Mucosa of stomach (tissue), 1 donor: ENCODE results near the gene UTP14A.

ENCODE experiments used
- H3K27me3 ChIP-seq: one replicate; pipeline ENCODE4 v1.7.0; 2013; ENCODE audit warnings: mild to moderate bottlenecking, low read length; ENCODE audit not compliant: control insufficient read depth, insufficient read depth
- H3K36me3 ChIP-seq: one replicate; pipeline ENCODE4 v1.7.0; 2013; ENCODE audit warnings: low read length; ENCODE audit not compliant: control insufficient read depth, insufficient read depth
- H3K4me1 ChIP-seq: one replicate; pipeline ENCODE4 v1.7.0; 2013; ENCODE audit warnings: mild to moderate bottlenecking, low read length; ENCODE audit not compliant: control insufficient read depth, insufficient read depth
- H3K4me3 ChIP-seq: one replicate; pipeline ENCODE4 v1.7.0; 2013; ENCODE audit warnings: low read length
- H3K9ac ChIP-seq: one replicate; pipeline ENCODE4 v1.7.0; 2013; ENCODE audit warnings: mild to moderate bottlenecking, low read length, moderate library complexity
- H3K9me3 ChIP-seq: one replicate; pipeline ENCODE4 v1.7.0; 2013; ENCODE audit warnings: mild to moderate bottlenecking, low read length, moderate library complexity; ENCODE audit not compliant: control insufficient read depth
- donor health status: Pancreatic carcinoma.

The UTP14A gene

GRCh38 chrX:129955682-129956081 is 49.7 kb downstream of the UTP14A start:
- H3K9ac ChIP-seq: no peak overlapping the region
- no peaks in the 10 kb centered on the region for H3K9me3 ChIP-seq
- peaks cover 8% of the 10 kb centered on the region for H3K4me1 ChIP-seq
- peaks cover 10% of the 10 kb centered on the region for H3K27me3 ChIP-seq
- no peaks in the 10 kb centered on the region for H3K36me3 ChIP-seq
- no peak overlapping the region for H3K4me3 ChIP-seq

GRCh38 chrX:129956145-129956544 is 50.2 kb downstream of the UTP14A start:
- no peak overlapping the region for H3K4me3 ChIP-seq
- H3K9me3 ChIP-seq: no peaks in the 10 kb centered on the region
- peaks cover 10% of the 10 kb centered on the region for H3K27me3 ChIP-seq
- H3K9ac ChIP-seq: no peak overlapping the region
- H3K36me3 ChIP-seq: no peaks in the 10 kb centered on the region
- peaks cover 8% of the 10 kb centered on the region for H3K4me1 ChIP-seq

GRCh38 chrX:129956765-129957164 is 50.8 kb downstream of the UTP14A start:
- H3K9ac ChIP-seq: no peak overlapping the region
- no peaks in the 10 kb centered on the region for H3K36me3 ChIP-seq
- H3K4me3 ChIP-seq: no peak overlapping the region
- peaks cover 10% of the 10 kb centered on the region for H3K27me3 ChIP-seq
- H3K4me1 ChIP-seq: peaks cover 11% of the 10 kb centered on the region
- H3K9me3 ChIP-seq: no peaks in the 10 kb centered on the region

GRCh38 chrX:129957241-129958082 is 51.5 kb downstream of the UTP14A start:
- H3K4me3 ChIP-seq: peak overlapping the region; percentile 25
- peaks cover 6% of the 10 kb centered on the region for H3K27me3 ChIP-seq
- no peaks in the 10 kb centered on the region for H3K9me3 ChIP-seq
- peaks cover 10% of the 10 kb centered on the region for H3K4me1 ChIP-seq
- H3K36me3 ChIP-seq: no peaks in the 10 kb centered on the region
- H3K9ac ChIP-seq: peak overlapping the region; percentile 59

GRCh38 chrX:129958083-129958465 is 52.1 kb downstream of the UTP14A start:
- H3K4me3 ChIP-seq: no peak overlapping the region
- no peaks in the 10 kb centered on the region for H3K9me3 ChIP-seq
- no peak overlapping the region for H3K9ac ChIP-seq
- H3K4me1 ChIP-seq: peaks cover 10% of the 10 kb centered on the region
- H3K27me3 ChIP-seq: peaks cover 3% of the 10 kb centered on the region
- no peaks in the 10 kb centered on the region for H3K36me3 ChIP-seq

- Histone ChIP-seq H3K36me3 (no peaks in the 10 kb centered on the region), H3K4me3 (no peak overlapping the region), H3K9ac (no peak overlapping the region), H3K27me3 (no peaks in the 10 kb centered on the region), H3K9me3 (no peaks in the 10 kb centered on the region), H3K4me1 (peaks cover 10% of the 10 kb centered on the region)
These were observed 53.0 kb downstream of the UTP14A start for GRCh38 chrX:129958814-129959492.

GRCh38 chrX:129959493-129959832 is 53.5 kb downstream of the UTP14A start:
- no peaks in the 10 kb centered on the region for H3K27me3 ChIP-seq
- H3K36me3 ChIP-seq: no peaks in the 10 kb centered on the region
- H3K9me3 ChIP-seq: no peaks in the 10 kb centered on the region
- no peak overlapping the region for H3K4me3 ChIP-seq
- H3K4me1 ChIP-seq: peaks cover 10% of the 10 kb centered on the region
- H3K9ac ChIP-seq: no peak overlapping the region

GRCh38 chrX:129961180-129962083 is 55.5 kb downstream of the UTP14A start:
- peak overlapping the region; percentile 66 for H3K9ac ChIP-seq
- no peaks in the 10 kb centered on the region for H3K9me3 ChIP-seq
- no peak overlapping the region for H3K4me3 ChIP-seq
- H3K36me3 ChIP-seq: no peaks in the 10 kb centered on the region
- no peaks in the 10 kb centered on the region for H3K27me3 ChIP-seq
- H3K4me1 ChIP-seq: peaks cover 10% of the 10 kb centered on the region

GRCh38 chrX:129963729-129964128 is 57.8 kb downstream of the UTP14A start:
- H3K9me3 ChIP-seq: no peaks in the 10 kb centered on the region
- H3K4me1 ChIP-seq: peaks cover 5% of the 10 kb centered on the region
- H3K27me3 ChIP-seq: no peaks in the 10 kb centered on the region

GRCh38 chrX:129965166-129965565 is 59.2 kb downstream of the UTP14A start:
- Histone ChIP-seq H3K9me3 (no peaks in the 10 kb centered on the region), H3K36me3 (no peaks in the 10 kb centered on the region), H3K9ac (no peak overlapping the region), H3K4me3 (no peak overlapping the region), H3K27me3 (no peaks in the 10 kb centered on the region), H3K4me1 (peaks cover 5% of the 10 kb centered on the region)

More at GRCh38 chrX:129963729-129964128, 57.8 kb downstream of the UTP14A start:
- H3K4me3 ChIP-seq: no peak overlapping the region
- H3K9ac ChIP-seq: no peak overlapping the region
- no peaks in the 10 kb centered on the region for H3K36me3 ChIP-seq

- Histone ChIP-seq H3K9ac (no peak overlapping the region), H3K9me3 (no peaks in the 10 kb centered on the region), H3K4me3 (no peak overlapping the region), H3K36me3 (no peaks in the 10 kb centered on the region), H3K27me3 (no peaks in the 10 kb centered on the region), H3K4me1 (no peaks in the 10 kb centered on the region)
These were observed 63.0 kb downstream of the UTP14A start for GRCh38 chrX:129968968-129969367.

GRCh38 chrX:129976441-129976840 is 70.5 kb downstream of the UTP14A start:
- Histone ChIP-seq H3K36me3 (no peaks in the 10 kb centered on the region), H3K9me3 (no peaks in the 10 kb centered on the region), H3K4me1 (no peaks in the 10 kb centered on the region), H3K9ac (no peak overlapping the region), H3K4me3 (no peak overlapping the region), H3K27me3 (peaks cover 4% of the 10 kb centered on the region)
